NB4 (cell line): ENCODE data around the gene HMGN2.

ENCODE experiments used
- DNase-seq: peaks from one replicate; pipeline ENCODE4 v3.0.0; 2010; ENCODE audit warnings: low read depth
- H3K4me3 ChIP-seq: one replicate; pipeline ENCODE4 v1.5.1; 2011; ENCODE audit warnings: mild to moderate bottlenecking, low read depth, low read length, moderate library complexity
- MAX ChIP-seq: IDR thresholded peaks from 2 replicates; pipeline ENCODE4 v1.6.1; 2011; ENCODE audit warnings: low read depth, low read length
- MYC ChIP-seq: IDR thresholded peaks from 2 replicates; pipeline ENCODE4 v1.6.1; 2011; ENCODE audit warnings: low read depth, low read length
- POLR2A ChIP-seq: IDR thresholded peaks from 2 replicates; pipeline ENCODE4 v1.6.1; 2011; ENCODE audit warnings: mild to moderate bottlenecking; ENCODE audit not compliant: insufficient read length; ENCODE audit errors: extremely low read depth
- TF ChIP-seq, protein P1 (sequence below): IDR thresholded peaks from one replicate; pipeline ENCODE4 v1.5.1; 2012; ENCODE audit warnings: low read depth, low read length

HMGN2 gene

GRCh38 chr1:26474818-26475217, 2.6 kb downstream of the HMGN2 start:
- no peak for TF ChIP-seq MYC
- TF ChIP-seq, protein P1, sequence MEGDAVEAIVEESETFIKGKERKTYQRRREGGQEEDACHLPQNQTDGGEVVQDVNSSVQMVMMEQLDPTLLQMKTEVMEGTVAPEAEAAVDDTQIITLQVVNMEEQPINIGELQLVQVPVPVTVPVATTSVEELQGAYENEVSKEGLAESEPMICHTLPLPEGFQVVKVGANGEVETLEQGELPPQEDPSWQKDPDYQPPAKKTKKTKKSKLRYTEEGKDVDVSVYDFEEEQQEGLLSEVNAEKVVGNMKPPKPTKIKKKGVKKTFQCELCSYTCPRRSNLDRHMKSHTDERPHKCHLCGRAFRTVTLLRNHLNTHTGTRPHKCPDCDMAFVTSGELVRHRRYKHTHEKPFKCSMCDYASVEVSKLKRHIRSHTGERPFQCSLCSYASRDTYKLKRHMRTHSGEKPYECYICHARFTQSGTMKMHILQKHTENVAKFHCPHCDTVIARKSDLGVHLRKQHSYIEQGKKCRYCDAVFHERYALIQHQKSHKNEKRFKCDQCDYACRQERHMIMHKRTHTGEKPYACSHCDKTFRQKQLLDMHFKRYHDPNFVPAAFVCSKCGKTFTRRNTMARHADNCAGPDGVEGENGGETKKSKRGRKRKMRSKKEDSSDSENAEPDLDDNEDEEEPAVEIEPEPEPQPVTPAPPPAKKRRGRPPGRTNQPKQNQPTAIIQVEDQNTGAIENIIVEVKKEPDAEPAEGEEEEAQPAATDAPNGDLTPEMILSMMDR: no peak
- TF ChIP-seq POLR2A: no peak
- no peak for TF ChIP-seq MAX
- DNase-seq: no peak
- peak overlapping the region; percentile 97 for H3K4me3 ChIP-seq

- TF ChIP-seq, protein P1: no peak
- TF ChIP-seq MYC (no peak), MAX (no peak), POLR2A (no peak)
- DNase-seq: no peak
Observed at GRCh38 chr1:26475989-26476388, 3.7 kb downstream of the HMGN2 start.

GRCh38 chr1:26476958-26477357, 4.7 kb downstream of the HMGN2 start:
- no peak overlapping the region for H3K4me3 ChIP-seq
- no peak for DNase-seq
- TF ChIP-seq MAX (no peak), POLR2A (no peak), MYC (no peak)
- TF ChIP-seq, protein P1: no peak

More at GRCh38 chr1:26475989-26476388, 3.7 kb downstream of the HMGN2 start:
- H3K4me3 ChIP-seq: no peak overlapping the region

DNA sequence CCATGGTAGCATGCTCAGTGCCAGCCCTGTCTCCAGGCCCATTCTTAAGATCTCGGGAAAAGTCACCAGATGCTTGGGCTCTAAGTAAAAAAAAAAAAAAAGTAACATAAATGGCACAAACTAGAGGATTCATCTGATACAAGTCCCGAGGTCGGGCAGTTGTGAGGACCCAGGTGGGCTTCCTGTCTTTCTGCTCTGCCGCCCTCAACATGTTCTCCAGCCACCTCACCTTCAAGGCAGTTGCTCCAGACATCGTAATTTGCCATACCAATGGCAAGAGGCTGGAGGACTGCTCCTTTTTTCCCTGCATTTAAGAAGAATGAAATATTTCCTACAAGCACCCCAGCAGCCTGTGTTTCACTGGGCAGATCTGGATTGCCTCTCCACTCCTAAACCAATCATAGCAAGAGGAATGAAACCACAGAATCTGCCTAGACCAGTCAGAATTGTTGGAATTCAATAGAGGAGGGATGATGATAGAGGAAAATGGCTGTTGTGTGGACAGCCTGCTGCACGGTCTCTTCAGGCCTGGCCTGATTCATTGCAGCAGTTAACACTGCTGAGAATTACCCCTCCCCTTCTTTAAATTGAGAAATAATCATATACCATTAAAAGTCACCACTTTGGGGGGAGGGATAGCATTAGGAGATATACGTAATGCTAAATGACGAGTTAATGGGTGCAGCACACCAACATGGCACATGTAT, 5.4 kb downstream of the HMGN2 start:
- peak; percentile 50 for DNase-seq
- no peak for TF ChIP-seq POLR2A
- TF ChIP-seq, protein P1: no peak
- TF ChIP-seq MAX: no peak
- no peak for TF ChIP-seq MYC
- H3K4me3 ChIP-seq: no peak overlapping the region

- TF ChIP-seq, protein P1: no peak
- TF ChIP-seq MAX (no peak), POLR2A (no peak), MYC (no peak)
- H3K4me3 ChIP-seq: no peak overlapping the region
- DNase-seq: peak; percentile 34
Observed at GRCh38 chr1:26478159-26478558, 5.9 kb downstream of the HMGN2 start.
